Activated CD8-positive, alpha-beta memory T cell treated with anti-CD3 and anti-CD28 coated beads, Interleukin-2, amount 50 U/mL, for 1 hour (primary cell): Measurements from ENCODE around the gene GUCY2F.

Experiments used
- DNase-seq: peaks from one replicate; pipeline ENCODE4 v3.0.0-alpha.2; 2020; ENCODE audit errors: extremely low read depth

Gene GUCY2F

GRCh38 chrX:109393859-109394258 is 88.0 kb downstream of the GUCY2F start:
- no peak for DNase-seq

- no peak for DNase-seq
Observed at GRCh38 chrX:109392895-109393294, 89.0 kb downstream of the GUCY2F start.

GRCh38 chrX:109390556-109390955 is 91.3 kb downstream of the GUCY2F start:
- no peak for DNase-seq

- DNase-seq: no peak
Observed at GRCh38 chrX:109389917-109390316, 92.0 kb downstream of the GUCY2F start.

- DNase-seq: no peak
Observed at GRCh38 chrX:109384699-109385098, 97.2 kb downstream of the GUCY2F start.

- DNase-seq: no peak
Observed at GRCh38 chrX:109382332-109382731, 99.6 kb downstream of the GUCY2F start.

- DNase-seq: no peak
Observed at GRCh38 chrX:109378281-109378680, 103.6 kb downstream of the GUCY2F start.

- no peak for DNase-seq
Observed at GRCh38 chrX:109374262-109374960, 107.5 kb downstream of the GUCY2F start.

GRCh38 chrX:109373468-109373867 is 108.4 kb downstream of the GUCY2F start:
- DNase-seq: no peak

- no peak for DNase-seq
Observed at GRCh38 chrX:109372716-109373115, 109.2 kb downstream of the GUCY2F start.

GRCh38 chrX:109372291-109372690 is 109.6 kb downstream of the GUCY2F start:
- DNase-seq: no peak

- DNase-seq: no peak
Observed at GRCh38 chrX:109362101-109362500, 119.8 kb downstream of the GUCY2F start.

- no peak for DNase-seq
Observed at GRCh38 chrX:109360301-109360700, 121.6 kb downstream of the GUCY2F start.

- no peak for DNase-seq
Observed at GRCh38 chrX:109357706-109358105, 124.2 kb downstream of the GUCY2F start.

- DNase-seq: no peak
Observed at GRCh38 chrX:109356684-109357083, 125.2 kb downstream of the GUCY2F start.

GRCh38 chrX:109352066-109352588 is 129.8 kb downstream of the GUCY2F start:
- no peak for DNase-seq

GRCh38 chrX:109351557-109351956 is 130.3 kb downstream of the GUCY2F start:
- DNase-seq: no peak

- no peak for DNase-seq
Observed at GRCh38 chrX:109350551-109350950, 131.3 kb downstream of the GUCY2F start.

- no peak for DNase-seq
Observed at GRCh38 chrX:109350051-109350450, 131.8 kb downstream of the GUCY2F start.

GRCh38 chrX:109347632-109348031 is 134.3 kb downstream of the GUCY2F start:
- no peak for DNase-seq

- DNase-seq: no peak
Observed at GRCh38 chrX:109346491-109346890, 135.4 kb downstream of the GUCY2F start.

GRCh38 chrX:109345856-109346255 is 136.0 kb downstream of the GUCY2F start:
- DNase-seq: no peak

- no peak for DNase-seq
Observed at GRCh38 chrX:109344678-109345077, 137.2 kb downstream of the GUCY2F start.

- DNase-seq: no peak
Observed at GRCh38 chrX:109344101-109344500, 137.8 kb downstream of the GUCY2F start.
